GM12891 (cell line): ENCODE measurements around the gene KRTAP22-1.

Source experiments
- DNase-seq: peaks from one replicate; pipeline ENCODE4 v3.0.0; 2011; ENCODE audit warnings: low spot score; ENCODE audit not compliant: insufficient read length
- FAIRE-seq: peaks from 2 replicates; lab custom pipeline; 2011; peaks lifted over from hg19 to GRCh38; lab: Jason Lieb, UNC
- PAX5 ChIP-seq: IDR thresholded peaks from 2 replicates; pipeline ENCODE4 v1.6.1; 2011; ENCODE audit warnings: low read length, moderate library complexity, mild to moderate bottlenecking; ENCODE audit not compliant: insufficient read depth, severe bottlenecking
- POLR2A ChIP-seq: IDR thresholded peaks from 2 replicates; pipeline ENCODE4 v1.6.1; 2011; ENCODE audit warnings: low read depth, low read length, control low read depth
- POLR2AphosphoS5 ChIP-seq: IDR thresholded peaks from 2 replicates; pipeline ENCODE4 v1.6.1; 2011; ENCODE audit warnings: low read depth, low read length, control low read depth
- POU2F2 ChIP-seq: IDR thresholded peaks from 2 replicates; pipeline ENCODE4 v1.6.1; 2011; ENCODE audit warnings: low read depth, mild to moderate bottlenecking, control low read depth, low read length, moderate library complexity
- SPI1 ChIP-seq: IDR thresholded peaks from 2 replicates; pipeline ENCODE4 v1.6.1; 2011; ENCODE audit warnings: low read depth, low read length, control low read depth
- TAF1 ChIP-seq: IDR thresholded peaks from 2 replicates; pipeline ENCODE4 v1.6.1; 2011; ENCODE audit warnings: low read depth, low read length, control low read depth

Gene KRTAP22-1

DNA sequence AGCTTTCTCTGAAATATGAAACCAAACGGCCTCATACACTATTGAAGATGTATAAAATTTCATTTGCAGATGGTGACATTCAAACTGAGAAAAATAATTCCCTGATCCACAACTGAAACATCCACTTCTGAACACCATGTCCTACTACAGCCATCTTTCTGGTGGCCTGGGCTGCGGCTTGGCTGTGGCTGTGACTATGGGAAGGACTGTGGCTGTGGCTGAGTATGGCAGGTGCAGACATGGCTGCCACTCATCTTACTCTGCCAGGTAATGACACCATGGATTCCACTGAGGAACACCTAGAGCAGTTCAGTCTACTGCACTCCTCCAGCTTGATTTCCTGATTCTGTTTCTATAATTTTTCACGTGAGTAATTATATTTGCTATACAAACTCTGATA lies 19.6 kb downstream of the KRTAP22-1 start, which contains the start of gene KRTAP20-4:
Gene KRTAP20-4 (plus strand): TSS at position 106 of the 400 bp plus-strand sequence.
- no peak for TF ChIP-seq POLR2A
- no peak for TF ChIP-seq POU2F2
- TF ChIP-seq POLR2AphosphoS5 = no peak
- TF ChIP-seq TAF1 = no peak
- TF ChIP-seq SPI1 = no peak
- TF ChIP-seq PAX5 = no peak
- DNase-seq (no peak), FAIRE-seq (no peak)

DNA sequence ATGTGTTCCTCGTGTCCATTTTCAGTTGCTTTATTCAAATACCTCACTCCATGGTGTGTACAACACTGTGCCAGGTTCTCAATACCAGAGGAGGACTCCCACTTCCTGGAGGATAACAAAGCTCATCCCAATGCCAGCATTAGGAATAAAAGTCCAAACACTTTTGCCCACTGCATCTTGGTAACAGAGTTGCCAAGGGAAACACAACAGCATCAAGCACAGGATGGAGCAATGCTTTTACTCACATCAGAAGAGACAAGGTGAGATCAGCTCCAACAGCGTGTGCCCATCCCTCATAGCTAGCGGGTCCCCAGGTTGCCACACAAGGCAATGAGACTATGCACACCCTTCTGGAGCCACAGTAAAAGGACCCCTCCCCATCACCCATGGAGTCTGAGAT lies 22.5 kb downstream of the KRTAP22-1 start:
- no peak for FAIRE-seq
- no peak for DNase-seq
- no peak for TF ChIP-seq POLR2AphosphoS5
- no peak for TF ChIP-seq SPI1
- TF ChIP-seq TAF1 = no peak
- no peak for TF ChIP-seq POU2F2
- no peak for TF ChIP-seq POLR2A
- no peak for TF ChIP-seq PAX5

DNA sequence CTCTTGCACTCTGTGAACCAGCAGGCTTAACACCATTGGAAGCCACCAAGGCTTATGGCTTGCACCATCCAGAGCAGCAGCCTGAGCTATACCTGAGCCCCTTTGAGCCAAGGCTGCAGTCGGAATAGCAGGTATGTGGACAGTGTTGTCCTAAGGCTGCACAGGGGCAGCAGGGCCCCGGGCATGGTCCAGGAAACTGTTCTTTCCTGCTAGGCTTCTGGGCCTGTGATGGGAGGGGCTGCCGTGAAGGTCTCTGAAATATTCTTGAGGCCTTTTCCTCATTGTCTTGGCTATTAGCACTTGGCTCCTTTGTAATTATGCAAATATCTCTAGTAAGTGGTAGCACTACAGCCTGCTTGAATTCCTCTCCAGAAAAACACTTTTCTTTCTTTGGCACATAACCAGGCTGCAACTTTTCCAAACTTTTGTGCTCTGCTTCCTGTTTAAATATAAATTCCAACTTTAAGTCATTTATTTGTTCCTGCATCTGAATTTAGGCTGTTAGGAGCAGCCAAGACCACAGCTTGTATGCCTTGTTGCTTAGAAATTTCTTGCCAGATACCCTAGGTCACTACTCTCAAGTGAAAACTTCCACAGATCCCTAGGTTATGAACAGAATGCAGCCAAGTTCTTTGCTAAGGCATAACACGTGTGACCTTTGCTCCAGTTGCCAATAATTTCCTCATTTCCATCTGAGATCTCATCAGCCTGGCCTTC lies 24.7 kb downstream of the KRTAP22-1 start:
- no peak for FAIRE-seq
- no peak for TF ChIP-seq POLR2AphosphoS5
- no peak for TF ChIP-seq PAX5
- no peak for TF ChIP-seq POLR2A

DNA sequence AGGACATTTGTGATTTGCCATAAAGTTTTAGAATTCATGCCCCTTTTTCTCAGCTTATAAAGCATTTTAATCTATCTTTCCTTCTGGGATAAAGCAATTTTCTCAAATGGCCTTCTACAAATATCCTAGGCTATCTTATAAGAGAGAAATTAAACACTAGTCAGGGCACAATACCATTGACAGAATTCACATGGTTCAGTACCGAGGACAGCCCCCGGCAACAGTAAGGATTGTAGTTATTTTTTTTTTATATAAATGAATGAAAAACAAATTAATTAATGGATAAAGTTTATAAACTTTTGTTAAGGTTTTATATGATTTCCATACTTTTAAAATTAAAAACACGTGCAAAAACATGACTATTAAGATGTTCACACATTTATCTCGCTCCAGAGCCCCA lies 27.2 kb downstream of the KRTAP22-1 start:
- TF ChIP-seq POLR2AphosphoS5 = no peak
- no peak for TF ChIP-seq TAF1
- TF ChIP-seq PAX5 = no peak

More for the DNA sequence above, 24.7 kb downstream of the KRTAP22-1 start:
- DNase-seq = no peak

DNA sequence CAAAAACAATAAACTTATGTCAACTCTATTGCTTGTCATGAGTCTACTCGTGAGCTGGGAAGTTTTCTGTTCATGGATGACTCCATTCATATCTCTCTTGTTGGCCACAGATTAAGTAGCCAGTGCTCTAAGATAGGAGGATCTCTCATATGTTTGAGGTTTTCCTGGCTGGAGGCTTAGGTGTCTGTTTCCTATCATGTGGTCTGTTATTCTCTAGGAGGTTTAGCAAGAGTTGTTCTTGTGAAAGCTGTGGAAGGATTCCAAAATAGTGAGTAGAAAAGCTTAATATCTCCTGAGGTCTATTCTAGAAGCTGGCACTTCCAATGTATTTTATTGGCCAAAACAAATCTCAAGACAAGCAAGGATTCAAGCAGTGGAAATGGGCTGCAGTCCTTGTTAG lies 28.3 kb downstream of the KRTAP22-1 start:
- FAIRE-seq (no peak), DNase-seq (no peak)

More for the DNA sequence above, 27.2 kb downstream of the KRTAP22-1 start:
- FAIRE-seq (no peak), DNase-seq (no peak)

DNA sequence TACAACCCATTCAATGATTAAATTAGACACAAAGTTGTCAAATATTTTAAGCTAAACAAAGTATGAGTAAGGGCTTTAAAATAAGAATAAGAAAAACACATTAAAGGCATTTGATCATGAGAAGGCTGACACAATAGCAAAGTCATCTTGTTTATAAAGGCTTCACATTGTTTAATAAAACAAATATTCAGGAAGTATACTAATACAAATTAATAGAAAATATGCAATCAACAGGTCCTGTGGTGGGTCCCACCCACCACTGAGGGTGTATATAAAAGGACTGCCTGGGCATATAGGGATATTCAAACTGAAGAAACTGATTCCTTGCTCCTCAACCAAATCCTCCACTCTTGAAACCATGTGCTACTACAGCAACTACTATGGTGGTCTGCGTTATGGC lies 34.0 kb downstream of the KRTAP22-1 start, which contains the start of gene KRTAP20-2:
Gene KRTAP20-2 (plus strand): TSS at position 301 of the 400 bp plus-strand sequence. CDS start 58 bp downstream, at position 359.
- TF ChIP-seq SPI1 = no peak
- no peak for TF ChIP-seq POU2F2
- no peak for TF ChIP-seq POLR2A
- TF ChIP-seq TAF1 = no peak
- no peak for TF ChIP-seq PAX5
- TF ChIP-seq POLR2AphosphoS5 = no peak
- DNase-seq (no peak), FAIRE-seq (no peak)

More for the DNA sequence above, 28.3 kb downstream of the KRTAP22-1 start:
- TF ChIP-seq POLR2A (no peak), POU2F2 (no peak), PAX5 (no peak), POLR2AphosphoS5 (no peak), SPI1 (no peak), TAF1 (no peak)

DNA sequence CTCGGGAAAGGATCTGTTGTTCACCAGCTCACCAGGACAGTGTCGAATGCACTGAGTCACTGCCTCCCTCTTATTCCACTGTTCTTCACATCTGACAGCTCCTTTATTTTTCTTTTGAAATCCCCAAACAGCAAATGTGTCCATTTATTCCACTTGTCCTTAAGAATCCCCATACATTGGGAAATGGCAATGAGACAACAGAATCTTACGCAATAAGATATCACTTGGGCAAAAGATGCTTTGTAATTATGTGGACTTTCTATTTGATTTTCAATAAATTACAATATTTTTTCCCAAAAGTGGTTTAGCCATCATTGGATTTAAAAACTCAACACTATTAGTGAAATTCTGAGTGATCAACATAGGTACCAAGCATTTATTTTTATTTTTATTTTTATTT lies 37.8 kb downstream of the KRTAP22-1 start:
- FAIRE-seq (no peak), DNase-seq (no peak)
- TF ChIP-seq POU2F2 = no peak
- TF ChIP-seq SPI1 = no peak
- TF ChIP-seq TAF1 = no peak
- no peak for TF ChIP-seq POLR2AphosphoS5
- no peak for TF ChIP-seq POLR2A
- no peak for TF ChIP-seq PAX5

DNA sequence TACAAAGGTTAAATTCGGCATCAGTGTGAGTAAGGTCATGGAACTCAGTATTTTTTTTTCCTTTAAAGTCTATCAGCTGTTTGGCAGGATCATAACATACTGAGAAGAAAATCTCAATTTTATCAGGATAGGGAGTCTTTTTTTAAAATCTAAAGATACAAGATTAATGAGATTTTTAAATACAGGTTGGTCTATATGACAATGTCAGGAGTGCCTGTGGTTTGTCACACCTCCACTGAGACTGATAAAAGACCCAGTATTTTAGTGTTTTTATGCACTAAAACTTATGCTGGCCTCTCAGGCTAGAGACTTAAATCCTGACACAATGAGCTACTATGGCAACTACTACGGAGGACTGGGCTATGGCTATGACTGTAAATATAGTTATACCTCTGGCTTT lies 41.7 kb downstream of the KRTAP22-1 start, which contains the start of gene KRTAP20-3:
Gene KRTAP20-3 (plus strand): TSS at position 301 of the 400 bp plus-strand sequence.
- FAIRE-seq = no peak
- DNase-seq = no peak
- no peak for TF ChIP-seq PAX5
- no peak for TF ChIP-seq POU2F2
- no peak for TF ChIP-seq POLR2A
- TF ChIP-seq SPI1 = no peak
- no peak for TF ChIP-seq TAF1
- no peak for TF ChIP-seq POLR2AphosphoS5

DNA sequence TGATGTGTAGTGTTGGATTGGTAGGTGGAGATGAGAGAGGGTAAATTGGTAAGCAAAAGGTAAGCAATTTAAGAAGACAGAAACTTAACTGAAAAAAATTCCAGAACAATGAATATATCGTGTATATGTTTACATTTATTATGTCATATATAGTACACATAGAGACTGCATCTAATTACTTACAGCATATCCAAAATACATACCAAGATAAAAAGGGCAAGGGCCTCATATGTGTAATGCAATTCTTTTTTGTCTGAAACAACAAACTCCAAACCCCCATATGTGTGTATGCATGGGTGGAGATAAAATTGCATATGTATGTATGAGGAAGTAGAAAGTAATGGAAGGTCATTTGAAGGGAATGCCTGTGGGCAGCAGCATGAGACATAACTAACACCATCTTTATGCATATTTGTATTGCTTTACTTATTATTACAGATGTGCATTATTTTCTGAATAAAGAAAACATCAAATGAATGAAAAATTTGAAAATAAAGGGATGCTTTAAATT lies 46.1 kb downstream of the KRTAP22-1 start:
- FAIRE-seq (no peak), DNase-seq (no peak)
- TF ChIP-seq POLR2AphosphoS5 = no peak
- no peak for TF ChIP-seq SPI1
- no peak for TF ChIP-seq POU2F2
- TF ChIP-seq TAF1 = no peak
- TF ChIP-seq POLR2A = no peak
- no peak for TF ChIP-seq PAX5
